ENCODE data around the gene PARD3.

The PARD3 gene

GRCh38 chr10:34513636-34514035, 301.5 kb downstream of the PARD3 start:
- no peak for DNase-seq (ENCODE audit: low read depth)
- TF ChIP-seq, protein P1, sequence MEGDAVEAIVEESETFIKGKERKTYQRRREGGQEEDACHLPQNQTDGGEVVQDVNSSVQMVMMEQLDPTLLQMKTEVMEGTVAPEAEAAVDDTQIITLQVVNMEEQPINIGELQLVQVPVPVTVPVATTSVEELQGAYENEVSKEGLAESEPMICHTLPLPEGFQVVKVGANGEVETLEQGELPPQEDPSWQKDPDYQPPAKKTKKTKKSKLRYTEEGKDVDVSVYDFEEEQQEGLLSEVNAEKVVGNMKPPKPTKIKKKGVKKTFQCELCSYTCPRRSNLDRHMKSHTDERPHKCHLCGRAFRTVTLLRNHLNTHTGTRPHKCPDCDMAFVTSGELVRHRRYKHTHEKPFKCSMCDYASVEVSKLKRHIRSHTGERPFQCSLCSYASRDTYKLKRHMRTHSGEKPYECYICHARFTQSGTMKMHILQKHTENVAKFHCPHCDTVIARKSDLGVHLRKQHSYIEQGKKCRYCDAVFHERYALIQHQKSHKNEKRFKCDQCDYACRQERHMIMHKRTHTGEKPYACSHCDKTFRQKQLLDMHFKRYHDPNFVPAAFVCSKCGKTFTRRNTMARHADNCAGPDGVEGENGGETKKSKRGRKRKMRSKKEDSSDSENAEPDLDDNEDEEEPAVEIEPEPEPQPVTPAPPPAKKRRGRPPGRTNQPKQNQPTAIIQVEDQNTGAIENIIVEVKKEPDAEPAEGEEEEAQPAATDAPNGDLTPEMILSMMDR (IDR thresholded peaks at IDR 0.05; ENCODE audit: low read depth, low read length, missing control alignments), result no peak
- in situ Hi-C loops (cut with HindIII; ENCODE audit: low sequenced_read_pairs), result no loop called here
- H3K4me3 ChIP-seq (ENCODE audit: low read depth, low read length), result no peak overlapping the region

GRCh38 chr10:34507217-34507616, 307.9 kb downstream of the PARD3 start:
- in situ Hi-C loops (cut with HindIII; ENCODE audit: low sequenced_read_pairs), result no loop called here
- H3K4me3 ChIP-seq (ENCODE audit: low read depth, low read length), result no peak overlapping the region
- DNase-seq (ENCODE audit: low read depth), result no peak
- TF ChIP-seq, protein P1 (IDR thresholded peaks at IDR 0.05; ENCODE audit: low read depth, low read length, missing control alignments), result no peak

DNA sequence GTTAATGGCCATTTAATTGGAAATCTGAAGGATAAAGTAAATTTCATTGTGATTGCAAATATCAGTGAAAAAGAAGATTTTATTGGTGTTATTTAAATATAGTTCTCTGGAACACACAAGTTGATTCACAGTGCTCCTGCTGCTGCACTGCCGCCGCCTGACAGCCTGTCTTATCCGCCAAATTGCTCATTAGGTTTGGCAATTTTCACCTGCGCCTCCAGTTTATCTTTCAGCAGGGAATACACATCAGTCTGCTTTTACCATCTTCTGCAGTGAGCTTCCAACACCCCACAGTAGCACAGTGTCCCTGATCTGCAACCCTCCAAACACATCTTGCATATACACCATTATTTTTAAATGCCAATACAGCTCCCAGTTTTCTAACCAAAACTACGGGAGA, 308.3 kb downstream of the PARD3 start:
- no peak overlapping the region for H3K4me3 ChIP-seq (ENCODE audit: low read depth, low read length)
- TF ChIP-seq, protein P1 (IDR thresholded peaks at IDR 0.05; ENCODE audit: low read depth, low read length, missing control alignments), result no peak
- in situ Hi-C loops (cut with HindIII; ENCODE audit: low sequenced_read_pairs), result no loop called here
- DNase-seq (ENCODE audit: low read depth), result no peak

GRCh38 chr10:34505338-34505737, 309.8 kb downstream of the PARD3 start:
- peak; percentile 62 for DNase-seq (ENCODE audit: low read depth)
- in situ Hi-C loops (cut with HindIII; ENCODE audit: low sequenced_read_pairs), result no loop called here
- TF ChIP-seq, protein P1 (IDR thresholded peaks at IDR 0.05; ENCODE audit: low read depth, low read length, missing control alignments), result no peak
- H3K4me3 ChIP-seq (ENCODE audit: low read depth, low read length), result no peak overlapping the region

GRCh38 chr10:34504534-34504933, 310.6 kb downstream of the PARD3 start:
- TF ChIP-seq, protein P1 (IDR thresholded peaks at IDR 0.05; ENCODE audit: low read depth, low read length, missing control alignments), result no peak
- no peak overlapping the region for H3K4me3 ChIP-seq (ENCODE audit: low read depth, low read length)
- in situ Hi-C loops (cut with HindIII; ENCODE audit: low sequenced_read_pairs), result no loop called here
- no peak for DNase-seq (ENCODE audit: low read depth)

DNA sequence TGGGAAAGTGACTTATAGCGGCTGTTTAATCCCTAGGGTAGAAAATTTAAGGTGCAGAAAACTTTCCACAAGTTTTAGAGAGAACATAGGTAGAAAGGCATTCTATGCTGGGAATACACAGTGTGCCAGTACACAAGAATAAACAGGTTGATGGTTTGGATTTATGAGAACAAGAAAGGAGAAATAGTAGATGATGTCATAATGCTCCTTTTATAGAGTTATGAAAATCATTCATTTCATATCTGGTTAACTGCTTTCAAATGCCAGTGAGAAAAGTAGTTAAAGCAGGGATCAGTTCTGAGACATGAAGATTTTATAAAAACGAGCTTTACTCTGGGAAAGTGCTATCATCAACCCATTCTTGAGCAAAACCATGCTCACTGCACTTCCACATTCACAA, 311.4 kb downstream of the PARD3 start:
- H3K4me3 ChIP-seq (ENCODE audit: low read depth, low read length), result no peak overlapping the region
- TF ChIP-seq, protein P1 (IDR thresholded peaks at IDR 0.05; ENCODE audit: low read depth, low read length, missing control alignments), result no peak
- DNase-seq (ENCODE audit: low read depth), result no peak
- in situ Hi-C loops (cut with HindIII; ENCODE audit: low sequenced_read_pairs), result no loop called here
